ENCODE results near the gene SYNGR2.

SYNGR2 gene

DNA sequence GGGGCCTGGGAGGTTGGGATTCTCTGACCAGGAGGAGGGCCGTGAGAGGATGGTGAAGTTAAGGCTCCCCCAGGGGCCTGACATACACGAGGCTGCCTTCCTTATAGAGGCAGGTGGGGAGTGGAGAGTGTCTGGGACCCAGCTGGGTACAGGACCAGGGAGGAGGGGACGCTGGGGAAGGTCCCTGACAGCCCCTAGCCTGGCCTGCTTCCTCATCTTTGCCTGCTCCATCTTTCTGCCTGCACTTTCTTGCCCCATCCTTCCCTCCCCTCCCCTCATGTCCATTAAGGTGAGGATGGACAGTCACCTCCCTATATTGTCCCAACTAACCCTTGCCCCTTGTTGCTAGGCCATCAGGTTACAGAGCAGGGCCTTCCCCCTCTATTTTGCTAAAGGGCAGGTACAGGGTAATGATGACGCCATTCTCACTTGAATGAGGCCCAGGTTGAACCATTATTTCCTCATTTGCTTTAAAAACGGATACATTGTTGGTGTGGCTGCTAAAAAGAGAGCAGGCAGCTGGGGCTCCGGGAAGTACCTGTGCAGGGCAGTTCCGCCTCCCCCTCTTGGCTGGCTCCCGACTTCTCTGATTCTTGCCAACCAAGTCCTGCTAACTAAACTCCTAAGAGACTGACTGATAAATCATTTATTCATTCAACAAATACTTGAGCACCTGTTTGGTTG is 20.9 kb upstream of the SYNGR2 start:
- Histone ChIP-seq H3K36me3 (ENCODE audit: control insufficient read depth, insufficient read depth, low read length) (no peaks in the 10 kb centered on the region), H3K27me3 (ENCODE audit: control insufficient read depth, insufficient read depth, low read length) (no peaks in the 10 kb centered on the region), H3K4me1 (ENCODE audit: control insufficient read depth, insufficient read depth, low read length) (peaks cover 6% of the 10 kb centered on the region), H3K9ac (ENCODE audit: low read length) (no peak overlapping the region), H3K27ac (ENCODE audit: low read depth, low read length) (no peak overlapping the region), H3K9me3 (ENCODE audit: control insufficient read depth, insufficient read depth, low read depth, low read length) (no peaks in the 10 kb centered on the region), H3K4me3 (ENCODE audit: low read depth, low read length) (no peak overlapping the region)

DNA sequence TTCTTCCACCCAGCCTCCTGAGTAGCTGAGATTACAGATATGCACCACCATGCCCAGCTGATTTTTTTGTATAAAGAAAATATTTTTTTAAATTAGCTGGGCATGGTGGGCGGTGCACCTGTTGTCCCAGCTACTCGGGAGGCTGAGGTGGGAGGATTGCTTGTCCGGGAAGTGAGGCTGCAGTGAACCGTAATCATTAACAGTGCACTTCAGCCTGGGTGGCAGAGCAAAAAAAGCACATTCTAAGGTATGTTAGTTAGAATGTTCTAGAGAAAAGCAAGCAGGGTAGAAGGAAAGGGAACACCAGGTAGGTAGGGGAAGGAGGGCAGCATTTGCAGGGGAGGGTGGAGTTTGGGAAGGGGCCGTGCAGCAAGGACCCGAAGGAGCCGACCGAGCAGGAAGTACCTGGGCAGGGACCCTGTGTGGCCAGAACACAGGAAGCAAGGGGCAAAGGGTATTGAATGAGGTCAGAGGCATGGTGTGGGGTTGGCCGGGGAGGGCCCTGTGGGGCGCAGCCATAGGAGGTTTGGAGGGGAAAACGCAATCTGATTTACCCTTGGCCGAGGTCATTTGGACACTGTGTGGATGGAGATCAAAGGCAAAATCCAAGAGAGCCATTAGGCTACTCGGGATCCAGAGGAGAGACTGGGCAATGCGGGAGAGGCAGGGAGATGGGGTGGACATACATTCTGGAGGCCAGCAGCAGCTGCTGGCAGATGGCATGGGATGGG is 19.9 kb upstream of the SYNGR2 start:
- H3K36me3 ChIP-seq (ENCODE audit: control insufficient read depth, insufficient read depth, low read length) = no peaks in the 10 kb centered on the region
- H3K27me3 ChIP-seq (ENCODE audit: control insufficient read depth, insufficient read depth, low read length) = no peaks in the 10 kb centered on the region
- H3K4me3 ChIP-seq (ENCODE audit: low read depth, low read length) = no peak overlapping the region
- no peaks in the 10 kb centered on the region for H3K9me3 ChIP-seq (ENCODE audit: control insufficient read depth, insufficient read depth, low read depth, low read length)
- no peak overlapping the region for H3K9ac ChIP-seq (ENCODE audit: low read length)
- H3K4me1 ChIP-seq (ENCODE audit: control insufficient read depth, insufficient read depth, low read length) = peaks cover 6% of the 10 kb centered on the region
- H3K27ac ChIP-seq (ENCODE audit: low read depth, low read length) = no peak overlapping the region

DNA sequence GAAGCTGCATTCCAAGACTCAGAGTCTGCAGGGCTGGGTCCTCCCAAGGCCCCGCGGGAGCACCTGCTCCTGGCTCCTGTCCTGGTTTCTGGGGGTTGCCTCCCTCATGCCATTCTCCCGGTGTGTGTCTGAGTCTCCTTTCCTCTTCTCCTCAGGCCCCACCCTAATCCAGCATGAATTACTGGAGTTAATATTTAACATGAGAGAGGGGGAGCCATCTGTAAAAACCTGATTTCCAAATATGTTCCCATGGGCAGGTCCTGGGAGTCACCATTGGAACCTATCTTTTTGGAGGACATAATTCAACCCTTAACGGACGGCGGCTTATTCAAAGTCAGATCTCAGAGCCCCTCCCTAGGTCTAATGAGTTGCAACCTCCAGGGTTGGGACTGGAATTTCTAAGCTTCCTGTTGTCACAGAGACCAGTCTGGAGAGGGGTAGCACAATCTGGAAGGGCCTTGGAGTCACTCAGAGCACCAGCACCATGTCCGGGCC is 16.8 kb upstream of the SYNGR2 start:
- no peak overlapping the region for H3K9ac ChIP-seq (ENCODE audit: low read length)
- no peak overlapping the region for H3K4me3 ChIP-seq (ENCODE audit: low read depth, low read length)
- no peaks in the 10 kb centered on the region for H3K36me3 ChIP-seq (ENCODE audit: control insufficient read depth, insufficient read depth, low read length)
- H3K4me1 ChIP-seq (ENCODE audit: control insufficient read depth, insufficient read depth, low read length) = peaks cover 6% of the 10 kb centered on the region
- H3K27ac ChIP-seq (ENCODE audit: low read depth, low read length) = no peak overlapping the region
- no peaks in the 10 kb centered on the region for H3K27me3 ChIP-seq (ENCODE audit: control insufficient read depth, insufficient read depth, low read length)
- no peaks in the 10 kb centered on the region for H3K9me3 ChIP-seq (ENCODE audit: control insufficient read depth, insufficient read depth, low read depth, low read length)

DNA sequence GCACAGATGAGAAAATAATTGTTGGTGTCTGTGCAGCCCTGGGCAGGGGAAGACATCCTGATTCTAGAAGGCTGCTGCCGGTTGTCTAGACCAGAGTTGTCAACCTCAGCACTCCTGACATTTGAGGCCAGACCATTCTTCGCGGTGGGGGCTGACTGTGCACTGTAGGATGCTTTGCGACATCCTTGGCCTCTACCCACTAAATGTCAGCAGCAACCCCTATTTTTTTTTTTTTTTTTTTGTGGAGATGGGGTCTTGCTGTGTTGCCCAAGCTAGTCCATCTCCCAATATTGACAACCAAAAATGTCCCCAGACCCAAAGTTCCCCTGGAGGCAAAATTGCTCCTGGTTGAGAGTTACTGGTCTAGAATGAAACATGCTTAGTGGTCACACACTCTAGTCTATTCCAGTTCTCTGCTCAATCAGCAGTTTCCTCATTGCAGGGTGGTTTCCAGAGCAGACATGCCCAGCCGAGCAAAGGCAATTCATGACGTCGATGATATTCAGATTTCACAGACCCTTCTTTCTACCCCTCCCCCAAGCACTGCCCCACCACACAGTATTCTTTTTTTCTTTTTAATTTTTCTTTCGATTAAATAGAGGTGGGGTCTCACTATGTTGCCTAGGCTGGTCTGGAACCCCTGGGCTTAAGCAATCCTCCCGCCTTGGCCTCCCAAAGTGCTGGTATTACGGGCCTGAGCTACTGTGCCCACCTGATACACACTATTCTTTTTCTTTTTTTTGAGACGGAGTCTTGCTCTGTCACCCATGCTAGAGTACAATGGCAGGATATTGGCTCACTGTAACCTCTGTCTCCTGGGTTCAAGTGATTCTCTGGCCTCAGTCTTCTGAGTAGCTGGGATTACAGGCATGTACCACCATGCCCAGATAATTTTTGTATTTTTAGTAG is 13.2 kb upstream of the SYNGR2 start:
- Histone ChIP-seq H3K27me3 (ENCODE audit: control insufficient read depth, insufficient read depth, low read length) (no peaks in the 10 kb centered on the region), H3K9me3 (ENCODE audit: control insufficient read depth, insufficient read depth, low read depth, low read length) (no peaks in the 10 kb centered on the region), H3K36me3 (ENCODE audit: control insufficient read depth, insufficient read depth, low read length) (no peaks in the 10 kb centered on the region), H3K4me3 (ENCODE audit: low read depth, low read length) (no peak overlapping the region), H3K9ac (ENCODE audit: low read length) (no peak overlapping the region), H3K4me1 (ENCODE audit: control insufficient read depth, insufficient read depth, low read length) (peaks cover 6% of the 10 kb centered on the region; the same call in 1 of the 2 replicates), H3K27ac (ENCODE audit: low read depth, low read length) (no peak overlapping the region)

DNA sequence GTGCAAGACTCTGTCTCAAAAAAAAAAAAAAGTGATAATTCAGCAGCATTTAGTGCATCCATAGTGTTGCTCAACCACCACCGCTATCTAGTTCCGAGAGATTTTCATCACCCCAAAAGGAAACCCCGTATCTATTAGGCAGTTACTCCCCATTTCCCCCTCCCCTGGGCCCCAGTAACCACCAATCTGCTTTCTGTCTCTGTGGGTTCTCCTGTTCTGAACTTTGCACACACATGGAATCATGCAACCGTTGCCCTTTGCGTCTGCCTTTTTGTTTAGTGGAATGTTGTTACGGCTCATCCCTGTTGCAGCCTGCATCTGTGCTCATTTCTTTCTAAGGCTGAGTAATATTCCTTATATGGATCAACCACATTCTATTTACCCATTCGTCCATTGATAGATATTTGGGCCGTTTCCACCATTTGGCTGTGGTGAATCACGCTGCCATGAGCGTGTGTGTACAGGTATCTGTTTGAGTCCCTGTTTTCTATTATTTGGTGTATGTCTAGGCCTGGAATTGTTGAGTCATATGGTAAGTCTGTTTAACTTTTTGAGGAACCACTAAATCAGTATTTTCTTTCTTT is 8.7 kb upstream of the SYNGR2 start:
- Histone ChIP-seq H3K36me3 (ENCODE audit: control insufficient read depth, insufficient read depth, low read length) (no peaks in the 10 kb centered on the region), H3K4me3 (ENCODE audit: low read depth, low read length) (no peak overlapping the region), H3K4me1 (ENCODE audit: control insufficient read depth, insufficient read depth, low read length) (no peaks in the 10 kb centered on the region), H3K9me3 (ENCODE audit: control insufficient read depth, insufficient read depth, low read depth, low read length) (no peaks in the 10 kb centered on the region), H3K9ac (ENCODE audit: low read length) (no peak overlapping the region), H3K27ac (ENCODE audit: low read depth, low read length) (no peak overlapping the region), H3K27me3 (ENCODE audit: control insufficient read depth, insufficient read depth, low read length) (no peaks in the 10 kb centered on the region)

DNA sequence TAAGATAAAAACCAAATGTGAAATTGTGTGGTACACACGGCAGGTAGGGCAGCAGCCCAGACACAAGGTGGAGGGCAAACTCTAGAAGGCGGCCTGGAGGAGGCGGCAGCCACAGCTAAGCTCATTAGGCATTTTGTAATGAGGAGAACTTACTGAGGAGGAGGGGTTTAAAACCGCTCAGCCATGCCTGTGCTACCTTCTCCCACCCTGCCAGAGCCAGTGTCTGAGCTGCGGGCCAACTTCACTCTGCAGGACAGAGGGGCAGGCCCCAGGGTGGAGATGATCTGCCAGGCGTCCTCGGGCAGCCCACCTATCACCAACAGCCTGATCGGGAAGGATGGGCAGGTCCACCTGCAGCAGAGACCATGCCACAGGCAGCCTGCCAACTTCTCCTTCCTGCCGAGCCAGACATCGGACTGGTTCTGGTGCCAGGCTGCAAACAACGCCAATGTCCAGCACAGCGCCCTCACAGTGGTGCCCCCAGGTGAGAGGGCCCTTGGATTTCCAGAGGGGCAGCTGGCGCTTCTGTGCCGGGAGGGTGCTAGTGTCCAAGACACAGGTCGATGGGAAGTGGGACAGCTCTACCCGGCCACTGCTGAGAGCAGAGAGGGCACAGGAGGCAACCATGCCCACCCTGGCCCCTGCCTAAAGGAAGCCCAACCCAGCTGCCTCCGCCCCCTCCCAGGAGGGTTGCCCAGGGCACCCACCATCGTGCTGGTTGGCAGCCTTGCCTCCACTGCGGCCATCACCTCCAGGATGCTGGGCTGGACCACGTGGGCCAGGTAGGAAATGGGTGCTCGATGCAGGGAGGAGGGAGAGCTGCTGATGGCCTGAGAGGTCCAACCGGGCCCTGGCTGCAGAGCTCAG is 4.3 kb upstream of the SYNGR2 start:
- no peaks in the 10 kb centered on the region for H3K4me1 ChIP-seq (ENCODE audit: control insufficient read depth, insufficient read depth, low read length)
- no peak overlapping the region for H3K9ac ChIP-seq (ENCODE audit: low read length)
- no peak overlapping the region for H3K4me3 ChIP-seq (ENCODE audit: low read depth, low read length)
- H3K36me3 ChIP-seq (ENCODE audit: control insufficient read depth, insufficient read depth, low read length) = no peaks in the 10 kb centered on the region
- H3K27ac ChIP-seq (ENCODE audit: low read depth, low read length) = no peak overlapping the region
- H3K27me3 ChIP-seq (ENCODE audit: control insufficient read depth, insufficient read depth, low read length) = no peaks in the 10 kb centered on the region
- no peaks in the 10 kb centered on the region for H3K9me3 ChIP-seq (ENCODE audit: control insufficient read depth, insufficient read depth, low read depth, low read length)

DNA sequence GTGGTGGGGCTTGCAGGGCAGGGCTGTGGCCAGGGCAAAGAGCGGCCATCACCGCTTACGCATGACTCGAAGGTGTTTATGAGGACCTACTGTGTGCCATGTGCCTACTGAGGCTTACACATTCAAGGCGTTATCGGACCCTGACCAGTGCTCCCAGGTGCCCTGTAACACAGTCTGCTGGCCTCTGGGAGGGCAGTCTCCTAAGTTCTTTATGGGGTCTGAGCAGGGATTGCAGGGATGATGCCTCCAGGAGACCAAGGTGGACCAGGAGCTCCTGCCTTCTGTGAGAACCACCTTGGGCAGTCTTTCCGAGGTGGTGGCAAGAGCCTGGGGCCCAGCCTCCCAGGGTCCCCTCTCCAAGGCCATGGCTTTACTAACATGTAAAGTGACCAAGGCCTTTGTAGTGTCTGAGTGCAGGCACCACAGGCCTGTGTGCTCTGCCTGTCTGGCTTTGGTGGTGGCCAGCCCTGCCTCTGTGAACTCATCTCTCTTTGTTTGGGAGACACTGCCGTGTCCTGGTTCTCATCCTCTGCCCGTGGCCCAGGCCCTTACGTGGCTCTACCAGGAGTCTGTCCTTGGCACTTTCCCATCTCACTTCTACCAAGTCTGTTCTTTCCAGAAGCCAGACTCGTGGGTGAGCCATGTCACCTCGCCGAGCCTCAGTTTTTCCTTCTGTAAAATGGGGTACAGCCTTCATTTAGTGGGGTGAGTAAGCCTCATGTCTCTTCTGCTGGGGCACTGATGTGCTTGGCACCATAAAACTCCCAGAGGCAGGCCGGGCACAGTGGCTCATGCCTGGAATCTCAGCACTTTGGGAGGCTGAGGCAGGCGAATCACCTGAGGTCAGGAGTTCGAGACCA is 3.4 kb upstream of the SYNGR2 start:
- H3K27me3 ChIP-seq (ENCODE audit: control insufficient read depth, insufficient read depth, low read length) = no peaks in the 10 kb centered on the region
- H3K27ac ChIP-seq (ENCODE audit: low read depth, low read length) = no peak overlapping the region
- no peaks in the 10 kb centered on the region for H3K9me3 ChIP-seq (ENCODE audit: control insufficient read depth, insufficient read depth, low read depth, low read length)
- H3K4me1 ChIP-seq (ENCODE audit: control insufficient read depth, insufficient read depth, low read length) = peaks cover 8% of the 10 kb centered on the region
- H3K4me3 ChIP-seq (ENCODE audit: low read depth, low read length) = no peak overlapping the region
- no peaks in the 10 kb centered on the region for H3K36me3 ChIP-seq (ENCODE audit: control insufficient read depth, insufficient read depth, low read length)
- no peak overlapping the region for H3K9ac ChIP-seq (ENCODE audit: low read length)

DNA sequence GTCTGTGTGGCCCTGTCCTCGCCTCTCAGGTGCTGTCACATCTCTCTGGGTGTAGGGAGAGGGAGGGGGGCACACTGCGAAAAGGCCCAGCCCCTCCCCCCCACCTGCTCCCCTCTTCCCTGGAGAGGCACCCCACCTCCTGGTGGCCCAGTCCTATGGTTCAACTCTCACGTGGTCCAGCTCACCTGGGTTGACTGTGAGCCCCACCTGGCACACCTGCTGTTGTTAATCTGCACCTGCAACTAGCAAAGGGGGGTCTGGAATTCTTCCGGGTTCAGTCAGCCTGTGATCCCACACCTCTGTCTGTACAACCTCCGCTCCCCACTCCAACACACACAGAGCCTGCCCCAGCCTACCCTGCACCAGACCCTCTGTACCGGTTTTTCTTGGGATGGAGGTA is 2.0 kb upstream of the SYNGR2 start:
- Histone ChIP-seq H3K4me1 (ENCODE audit: control insufficient read depth, insufficient read depth, low read length) (peaks cover 15% of the 10 kb centered on the region), H3K27ac (ENCODE audit: low read depth, low read length) (no peak overlapping the region), H3K27me3 (ENCODE audit: control insufficient read depth, insufficient read depth, low read length) (no peaks in the 10 kb centered on the region), H3K9me3 (ENCODE audit: control insufficient read depth, insufficient read depth, low read depth, low read length) (no peaks in the 10 kb centered on the region), H3K9ac (ENCODE audit: low read length) (no peak overlapping the region), H3K36me3 (ENCODE audit: control insufficient read depth, insufficient read depth, low read length) (peaks cover 4% of the 10 kb centered on the region; the same call in 1 of the 2 replicates), H3K4me3 (ENCODE audit: low read depth, low read length) (no peak overlapping the region)

DNA sequence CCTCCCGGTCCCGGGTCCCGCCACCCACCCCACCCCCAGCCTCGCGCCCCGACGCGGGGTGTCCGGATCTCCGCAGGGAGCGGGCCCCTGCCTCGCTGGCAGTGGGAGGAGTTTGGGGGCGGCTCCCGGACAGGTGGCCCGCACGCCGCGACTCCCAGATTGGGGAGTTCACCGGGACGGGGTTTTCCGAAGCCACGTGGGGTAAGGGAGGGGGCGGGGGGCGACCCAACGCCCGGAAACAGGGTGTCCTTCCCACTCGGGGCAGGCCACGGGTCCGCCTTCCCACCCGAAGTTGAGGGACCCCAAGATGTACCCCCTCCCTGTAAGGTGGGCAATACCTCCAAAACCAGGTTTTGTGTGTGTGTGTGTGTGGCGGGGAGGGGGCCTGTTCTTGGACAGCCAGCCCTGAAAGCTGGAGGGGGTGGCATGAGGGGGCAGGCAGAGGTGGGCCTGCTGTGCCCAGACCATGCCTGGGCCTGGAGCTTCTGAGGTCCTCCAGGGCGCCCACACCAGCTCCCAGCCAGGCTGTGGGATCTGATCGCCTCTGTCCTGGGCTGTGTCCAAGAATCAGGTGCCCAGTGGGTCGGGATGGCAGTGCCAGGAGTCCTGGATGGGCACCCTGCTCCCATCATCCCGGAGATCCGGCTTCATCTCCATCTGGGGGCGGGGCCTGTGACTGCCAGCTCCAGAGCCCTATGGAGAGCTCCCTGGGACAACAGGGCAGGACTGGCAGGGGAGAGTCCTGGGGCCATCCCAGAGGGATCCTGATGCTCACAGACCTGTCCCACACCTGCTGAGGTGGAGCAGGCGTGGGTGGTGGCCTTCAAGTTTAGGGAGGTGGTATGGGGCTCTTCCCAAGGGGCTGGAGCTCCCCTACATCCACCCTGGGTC is 767 bp downstream of the SYNGR2 start:
- Histone ChIP-seq H3K4me3 (ENCODE audit: low read depth, low read length) (peak overlapping the region; percentile 78), H3K36me3 (ENCODE audit: control insufficient read depth, insufficient read depth, low read length) (peaks cover 23% of the 10 kb centered on the region), H3K27me3 (ENCODE audit: control insufficient read depth, insufficient read depth, low read length) (no peaks in the 10 kb centered on the region), H3K9me3 (ENCODE audit: control insufficient read depth, insufficient read depth, low read depth, low read length) (no peaks in the 10 kb centered on the region), H3K27ac (ENCODE audit: low read depth, low read length) (no peak overlapping the region), H3K9ac (ENCODE audit: low read length) (peak overlapping the region; percentile 54), H3K4me1 (ENCODE audit: control insufficient read depth, insufficient read depth, low read length) (peaks cover 35% of the 10 kb centered on the region)

Data from HUES6 (cell line).